ENCODE measurements around the gene SNAI1.

The SNAI1 gene

GRCh38 chr20:49982346-49983122 is at the start of gene SNAI1:
TSS of gene SNAI1 (plus strand) at chr20:49982980. CDS start at chr20:49983060, 80 bp downstream.
- H3K27ac ChIP-seq: peak within 1 kb of the TSS; percentile 52; the same call in 1 of the 2 replicates
- TF ChIP-seq CTCF (conservative IDR thresholded peaks at IDR 0.05): peak; percentile 75

- peak overlapping the region; percentile 92 for H3K27ac ChIP-seq
- no peak for TF ChIP-seq CTCF (conservative IDR thresholded peaks at IDR 0.05)
Measured at GRCh38 chr20:49935746-49936152, 47.0 kb upstream of the SNAI1 start.

GRCh38 chr20:49936153-49937026 is 46.4 kb upstream of the SNAI1 start, which contains the start of gene RNF114:
TSS of gene RNF114 (plus strand) at chr20:49936397. CDS start at chr20:49936413, 16 bp downstream.
- peak within 1 kb of the TSS; percentile 92 for H3K27ac ChIP-seq
- TF ChIP-seq CTCF (conservative IDR thresholded peaks at IDR 0.05): no peak

GRCh38 chr20:49937027-49937929 is 45.5 kb upstream of the SNAI1 start:
- H3K27ac ChIP-seq: peak overlapping the region; percentile 92
- TF ChIP-seq CTCF (conservative IDR thresholded peaks at IDR 0.05): no peak

GRCh38 chr20:49938173-49939163 is 44.3 kb upstream of the SNAI1 start:
- peak overlapping the region; percentile 92 for H3K27ac ChIP-seq
- no peak for TF ChIP-seq CTCF (conservative IDR thresholded peaks at IDR 0.05)

GRCh38 chr20:49941456-49941855 is 41.3 kb upstream of the SNAI1 start:
- peak overlapping the region; percentile 14; the same call in 1 of the 2 replicates for H3K27ac ChIP-seq
- no peak for TF ChIP-seq CTCF (conservative IDR thresholded peaks at IDR 0.05)

Measured in VCaP (cell line).